Endothelial cell of umbilical vein (primary cell): ENCODE data around the gene KCNIP1. TPM values are rescaled to one million over a fixed set of nuclear protein-coding genes. Genes with fewer than 3 reads are reported as not detected.

ENCODE experiments used
- BruUV-seq: library from RNA; stranded (reverse); fragments of 400-500 nt; replicated peaks from 2 replicates; lab custom pipeline; 2021; lab: Mats Ljungman, UMichigan
- CTCF ChIA-PET: fragments of 300-600, 350-600 bp; sonication (Branson Sonifier 250); formaldehyde crosslinking; loops from one replicate; lab custom pipeline; 2021; ENCODE audit warnings: antibody characterized with exemption, inconsistent platforms; lab: Charles Lee
- POLR2A ChIA-PET: fragments of 300-600, 350-600 bp; sonication (Branson Sonifier 250); formaldehyde crosslinking; loops from one replicate; lab custom pipeline; 2021; ENCODE audit warnings: antibody characterized with exemption, inconsistent platforms; lab: Charles Lee
- DNase-seq: peaks from one replicate; pipeline ENCODE4 v3.0.0-alpha.2; 2011; ENCODE audit warnings: low read depth, low spot score
- FAIRE-seq: peaks from 2 replicates; lab custom pipeline; 2011; peaks lifted over from hg19 to GRCh38; lab: Jason Lieb, UNC
- H2AFZ ChIP-seq: 2 replicates; pipeline ENCODE4 v1.6.0; 2012; ENCODE audit warnings: low read depth, low read length, control low read depth, inconsistent platforms
- H3K27ac ChIP-seq: 2 replicates; pipeline ENCODE4 v1.5.1; 2011; ENCODE audit warnings: low read depth, mild to moderate bottlenecking, control low read depth, low read length, moderate library complexity; ENCODE audit not compliant: insufficient read depth
- H3K27me3 ChIP-seq, 2 experiments: 2 replicates each; pipeline versions ENCODE4 v1.6.0 to v1.6.1; 2011; ENCODE audit warnings: low read length in 2 of 2, mixed read lengths in 1 of 2; ENCODE audit not compliant: control insufficient read depth in 2 of 2, insufficient read depth in 2 of 2
- H3K36me3 ChIP-seq, 2 experiments: 2 replicates in 1 of 2; 3 replicates in 1 of 2; pipeline ENCODE4 v1.5.1; 2011; ENCODE audit warnings: low read length in 2 of 2, mild to moderate bottlenecking in 1 of 2, moderate library complexity in 1 of 2; ENCODE audit not compliant: control insufficient read depth in 2 of 2, insufficient read depth in 2 of 2; ENCODE audit errors: extremely low read depth in 1 of 2
- H3K4me1 ChIP-seq: 3 replicates; pipeline ENCODE4 v1.5.1; 2011; ENCODE audit warnings: mild to moderate bottlenecking, low read length; ENCODE audit not compliant: control insufficient read depth, insufficient read depth; ENCODE audit errors: extremely low read depth
- H3K4me2 ChIP-seq: 2 replicates; pipeline ENCODE4 v1.6.1; 2011; ENCODE audit warnings: low read length, control low read depth, mixed read lengths; ENCODE audit not compliant: insufficient read depth
- H3K4me3 ChIP-seq, 3 experiments: fragments of 200-600 bp in 1 of 3; sonication (generic), shearing (Covaris generic) in 1 of 3; replicated peaks in 1 of 3; 2 replicates each; pipeline ENCODE4 v1.5.1; 2011 to 2016; ENCODE audit warnings: control low read depth in 3 of 3, low read length in 3 of 3, mild to moderate bottlenecking in 2 of 3, inconsistent platforms in 1 of 3, low read depth in 1 of 3, moderate library complexity in 1 of 3; ENCODE audit not compliant: insufficient read depth in 1 of 3
- H3K79me2 ChIP-seq: 2 replicates; pipeline ENCODE4 v1.6.0; 2012; ENCODE audit warnings: low read length, inconsistent platforms; ENCODE audit not compliant: control insufficient read depth, insufficient read depth
- H3K9ac ChIP-seq: replicated peaks from 2 replicates; pipeline ENCODE3; 2011; ENCODE audit warnings: low read length, control low read depth; ENCODE audit not compliant: insufficient read depth; ENCODE audit errors: extremely low read depth
- H3K9me1 ChIP-seq: replicated peaks from 3 replicates; pipeline ENCODE4 v1.6.0; 2011; ENCODE audit warnings: mild to moderate bottlenecking, low read length; ENCODE audit not compliant: control insufficient read depth, insufficient read depth; ENCODE audit errors: extremely low read depth
- H3K9me3 ChIP-seq: replicated peaks from 2 replicates; pipeline ENCODE4 v1.5.1; 2012; ENCODE audit warnings: low read length, inconsistent platforms; ENCODE audit not compliant: control insufficient read depth, insufficient read depth
- H4K20me1 ChIP-seq: replicated peaks from 2 replicates; pipeline ENCODE3; 2011; ENCODE audit warnings: mild to moderate bottlenecking, low read length; ENCODE audit not compliant: control insufficient read depth, insufficient read depth; ENCODE audit errors: extremely low read depth
- EZH2 ChIP-seq: IDR thresholded peaks from 2 replicates; pipeline ENCODE4 v1.6.1; 2012; ENCODE audit warnings: borderline replicate concordance, low read depth, mild to moderate bottlenecking, moderate library complexity, low read length, inconsistent platforms; ENCODE audit not compliant: severe bottlenecking
- FOS ChIP-seq: IDR thresholded peaks from 2 replicates; pipeline ENCODE4 v1.6.1; 2011; ENCODE audit warnings: mild to moderate bottlenecking, low read length, moderate library complexity, borderline replicate concordance; ENCODE audit not compliant: insufficient read depth
- GATA2 ChIP-seq: IDR thresholded peaks from 2 replicates; pipeline ENCODE4 v1.7.0; 2011; ENCODE audit warnings: low read depth, mild to moderate bottlenecking, moderate library complexity, mixed read lengths, low read length; ENCODE audit not compliant: insufficient read length, insufficient read depth
- JUN ChIP-seq: IDR thresholded peaks from 2 replicates; pipeline ENCODE4 v1.6.1; 2011; ENCODE audit warnings: borderline replicate concordance, low read depth; ENCODE audit not compliant: insufficient read length, insufficient read depth
- MAX ChIP-seq: IDR thresholded peaks from 2 replicates; pipeline ENCODE4 v1.6.1; 2011; ENCODE audit not compliant: insufficient read depth, insufficient read length
- MYC ChIP-seq: IDR thresholded peaks from one replicate; pipeline ENCODE4 v1.6.1; 2011; ENCODE audit warnings: mild to moderate bottlenecking, low read depth, low read length
- POLR2A ChIP-seq: IDR thresholded peaks from 2 replicates; pipeline ENCODE4 v1.6.1; 2012; ENCODE audit warnings: low read depth, mild to moderate bottlenecking, control low read depth, low read length
- POLR2AphosphoS5 ChIP-seq: IDR thresholded peaks from 2 replicates; pipeline ENCODE4 v1.6.1; 2012; ENCODE audit warnings: low read depth, mild to moderate bottlenecking, control low read depth, low read length, moderate library complexity; ENCODE audit not compliant: insufficient read depth
- dilution Hi-C: fragments of 300-500 bp; cut with MboI; formaldehyde crosslinking; loops from one replicate; pipeline ENCODE4 v1.15.0; 2019; ENCODE audit warnings: low sequenced_read_pairs; ENCODE audit not compliant: extremely low pct_ligation_motif_present
- intact Hi-C: fragments of 100-400 bp; cut with micrococcal nuclease; formaldehyde crosslinking; loops from one replicate; pipeline ENCODE4 v1.10.0; 2022
- polyA plus RNA-seq, 4 experiments: library from polyadenylated mRNA; depleted of rRNA in 3 of 4; stranded (reverse) in 3 of 4; unstranded in 1 of 4; fragments of >200 nt; gene quantifications; 2 replicates each; pipeline versions ENCODE4 v1.2.1 to v1.2.3, GENCODE V29; 2011 to 2012; ENCODE audit warnings: missing spikeins in 1 of 4
- total RNA-seq: library from RNA; stranded (reverse); gene quantifications from 2 replicates; pipeline ENCODE4 v1.2.3, GENCODE V29; 2021
- TF ChIP-seq, protein P1 (sequence below), 2 donors: IDR thresholded peaks; 1 replicate in 1 of 2; 2 replicates in 1 of 2; pipeline ENCODE4 v1.5.1; 2011; ENCODE audit warnings: low read length in 2 of 2, mild to moderate bottlenecking in 2 of 2, moderate library complexity in 2 of 2, control low read depth in 1 of 2, inconsistent platforms in 1 of 2, low read depth in 1 of 2; ENCODE audit not compliant: insufficient read depth in 1 of 2; ENCODE audit errors: extremely low read depth in 1 of 2

Gene KCNIP1
- total and polyA plus RNA-seq, 2 donors (not counting 3 experiments of a cell fraction or from before 2014, with no cell fraction given) = 0.15 TPM; not detected in 1

DNA sequence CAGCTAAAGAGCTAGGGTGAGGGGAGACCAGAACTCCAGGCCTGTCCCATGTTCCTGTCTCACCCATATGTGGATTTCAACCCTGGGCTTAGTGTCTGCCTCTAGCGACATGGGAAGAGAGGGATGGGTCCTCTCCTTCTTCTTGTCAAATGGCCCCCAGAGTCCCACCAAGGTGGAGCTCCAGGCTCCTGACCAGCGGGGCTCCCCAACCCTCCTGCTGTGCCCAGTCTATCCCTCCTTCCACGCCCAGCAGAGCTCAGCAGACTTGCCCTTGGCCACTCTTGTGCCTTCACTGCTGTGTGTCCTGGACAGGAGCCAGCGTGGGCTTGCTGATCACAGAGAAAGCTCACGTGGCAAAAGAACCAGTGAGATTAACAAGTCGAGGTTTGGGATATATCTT is 156.7 kb downstream of the KCNIP1 start:
- no peak overlapping the region for H2AFZ ChIP-seq
- H3K4me2 ChIP-seq = no peak overlapping the region
- dilution Hi-C loops (no loop called here), intact Hi-C loops (no loop called here)
- H3K36me3 ChIP-seq = no peaks in the 10 kb centered on the region
- POLR2A ChIA-PET = no interaction called here
- H3K79me2 ChIP-seq = no peaks in the 10 kb centered on the region
- H3K27ac ChIP-seq = no peak overlapping the region
- TF ChIP-seq EZH2 = no peak
- no peak for TF ChIP-seq GATA2
- TF ChIP-seq, protein P1, sequence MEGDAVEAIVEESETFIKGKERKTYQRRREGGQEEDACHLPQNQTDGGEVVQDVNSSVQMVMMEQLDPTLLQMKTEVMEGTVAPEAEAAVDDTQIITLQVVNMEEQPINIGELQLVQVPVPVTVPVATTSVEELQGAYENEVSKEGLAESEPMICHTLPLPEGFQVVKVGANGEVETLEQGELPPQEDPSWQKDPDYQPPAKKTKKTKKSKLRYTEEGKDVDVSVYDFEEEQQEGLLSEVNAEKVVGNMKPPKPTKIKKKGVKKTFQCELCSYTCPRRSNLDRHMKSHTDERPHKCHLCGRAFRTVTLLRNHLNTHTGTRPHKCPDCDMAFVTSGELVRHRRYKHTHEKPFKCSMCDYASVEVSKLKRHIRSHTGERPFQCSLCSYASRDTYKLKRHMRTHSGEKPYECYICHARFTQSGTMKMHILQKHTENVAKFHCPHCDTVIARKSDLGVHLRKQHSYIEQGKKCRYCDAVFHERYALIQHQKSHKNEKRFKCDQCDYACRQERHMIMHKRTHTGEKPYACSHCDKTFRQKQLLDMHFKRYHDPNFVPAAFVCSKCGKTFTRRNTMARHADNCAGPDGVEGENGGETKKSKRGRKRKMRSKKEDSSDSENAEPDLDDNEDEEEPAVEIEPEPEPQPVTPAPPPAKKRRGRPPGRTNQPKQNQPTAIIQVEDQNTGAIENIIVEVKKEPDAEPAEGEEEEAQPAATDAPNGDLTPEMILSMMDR (IDR thresholded peaks at IDR 0.05; ENCODE audit: extremely low read depth in 1 of 2, insufficient read depth in 1 of 2, low read depth in 1 of 2, low read length in 2 of 2) = no peak
- no peak for TF ChIP-seq MAX
- TF ChIP-seq FOS = no peak
- TF ChIP-seq MYC = no peak
- TF ChIP-seq POLR2AphosphoS5 = no peak
- no peak for TF ChIP-seq JUN
- no peak for TF ChIP-seq POLR2A
- H3K9me3 ChIP-seq = no peaks in the 10 kb centered on the region
- FAIRE-seq (no peak), DNase-seq (no peak)
- H3K4me3 ChIP-seq = no peak overlapping the region
- H3K4me1 ChIP-seq = no peaks in the 10 kb centered on the region
- no peak overlapping the region for H3K9ac ChIP-seq
- CTCF ChIA-PET = interaction anchor here (1.0 kb wide), 1 partner anchor 394 kb away, joined by 3 read pairs; no protein-coding TSS in a partner anchor
- BruUV-seq = no TSS peak
- no peaks in the 10 kb centered on the region for H4K20me1 ChIP-seq
- H3K27me3 ChIP-seq = no peaks in the 10 kb centered on the region
- H3K9me1 ChIP-seq = no peaks in the 10 kb centered on the region
